ENCODE data around the gene TMC8. TPM values are rescaled to one million over a fixed set of nuclear protein-coding genes. Genes with fewer than 3 reads are reported as not detected.

TMC8 gene
- total RNA-seq, 4 donors from 2014 or later: 2.0 to 7.7 (median 7.6) TPM

GRCh38 chr17:78131172-78132083 is 857 bp downstream of the TMC8 start:
- TF ChIP-seq CTCF (IDR thresholded peaks at IDR 0.05; ENCODE audit: low read depth): no peak

- no peak for TF ChIP-seq CTCF (IDR thresholded peaks at IDR 0.05; ENCODE audit: low read depth)
These were observed 1.6 kb downstream of the TMC8 start for GRCh38 chr17:78132084-78132676.

- no peak for TF ChIP-seq CTCF (IDR thresholded peaks at IDR 0.05; ENCODE audit: low read depth)
These were observed 2.2 kb downstream of the TMC8 start for GRCh38 chr17:78132767-78133178.

GRCh38 chr17:78133179-78133951 is 2.8 kb downstream of the TMC8 start:
- TF ChIP-seq CTCF (IDR thresholded peaks at IDR 0.05; ENCODE audit: low read depth): no peak

- TF ChIP-seq CTCF (IDR thresholded peaks at IDR 0.05; ENCODE audit: low read depth): no peak
These were observed 3.7 kb downstream of the TMC8 start for GRCh38 chr17:78133971-78134898.

GRCh38 chr17:78134899-78135385 is 4.4 kb downstream of the TMC8 start:
- TF ChIP-seq CTCF (IDR thresholded peaks at IDR 0.05; ENCODE audit: low read depth): no peak

All from subcutaneous adipose tissue (tissue), 4 donors.